Astrocyte of the cerebellum (primary cell): ENCODE measurements around the gene SRPK2.
A peak's percentile ranks its signal among the peaks of the same experiment; 100 is the strongest.
"Not testable (repeated sequence)": the region's sequence is repeated elsewhere in the genome, so short reads cannot be mapped to it uniquely, and the experiment has no call there.

Source experiments
- DNase-seq: peaks from one replicate; pipeline ENCODE4 v3.0.0-alpha.2; 2011; ENCODE audit warnings: low read depth
- H3K4me3 ChIP-seq: 2 replicates; pipeline ENCODE4 v1.5.1; 2011; ENCODE audit warnings: mild to moderate bottlenecking, low read depth, low read length, moderate library complexity
- CTCF ChIP-seq: IDR thresholded peaks from 2 replicates; pipeline ENCODE4 v1.5.1; 2012; ENCODE audit warnings: low read length, low read depth, moderate library complexity, mild to moderate bottlenecking; ENCODE audit errors: missing control alignments
- in situ Hi-C: cut with HindIII; loops from 2 replicates; pipeline ENCODE4 v1.10.0; 2017; ENCODE audit warnings: low sequenced_read_pairs

Gene SRPK2

DNA sequence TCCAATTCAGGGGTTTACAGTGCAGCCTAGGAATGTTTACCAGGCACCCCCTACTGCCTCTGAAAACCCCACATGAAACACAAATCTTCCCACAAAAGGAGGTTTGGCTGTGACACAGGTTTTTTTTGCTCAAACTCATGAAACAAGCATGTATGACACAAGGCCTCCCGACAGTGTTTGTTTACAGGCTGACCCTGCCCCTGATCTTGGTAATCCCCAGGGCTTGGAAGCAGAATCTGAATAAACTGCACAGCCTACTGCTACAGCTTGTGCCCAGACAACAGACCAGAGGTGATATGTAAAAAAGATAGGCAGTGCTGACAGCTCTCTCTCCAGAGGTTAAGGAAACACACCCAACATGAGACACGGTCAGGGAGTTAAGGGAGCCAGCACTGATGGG, 190.5 kb downstream of the SRPK2 start:
- in situ Hi-C loops = no loop called here
- peak; percentile 98 for DNase-seq
- no peak overlapping the region for H3K4me3 ChIP-seq
- TF ChIP-seq CTCF = no peak

GRCh38 chr7:105196473-105196872, 192.2 kb downstream of the SRPK2 start:
- in situ Hi-C loops = no loop called here
- H3K4me3 ChIP-seq = no peak overlapping the region
- DNase-seq = peak; percentile 26
- no peak for TF ChIP-seq CTCF

GRCh38 chr7:105195891-105196290, 192.8 kb downstream of the SRPK2 start:
- no peak for TF ChIP-seq CTCF
- no peak for DNase-seq
- in situ Hi-C loops = no loop called here
- H3K4me3 ChIP-seq = no peak overlapping the region

- H3K4me3 ChIP-seq, in situ Hi-C loops, DNase-seq: not testable (repeated sequence)
Observed at GRCh38 chr7:105194959-105195358, 193.8 kb downstream of the SRPK2 start.

DNA sequence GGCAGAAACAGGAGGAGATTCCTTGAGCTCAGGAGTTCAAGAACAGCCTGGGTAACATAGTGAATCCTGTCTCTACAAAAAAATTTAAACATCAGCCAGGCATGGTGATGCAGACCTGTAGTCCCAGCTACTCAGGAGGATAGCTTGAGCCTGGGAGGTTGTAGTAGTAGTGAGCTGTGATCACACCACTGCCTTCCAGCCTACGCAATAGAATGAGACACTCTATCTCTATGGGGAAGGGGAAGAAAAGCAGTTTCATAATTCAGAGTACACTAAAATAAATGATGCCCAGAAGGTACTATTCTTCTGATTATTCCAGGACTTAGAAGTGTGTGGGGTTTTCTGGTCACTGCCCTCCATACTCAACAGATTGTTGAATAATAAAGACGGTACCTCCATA, 197.4 kb downstream of the SRPK2 start:
- no peak for DNase-seq
- TF ChIP-seq CTCF = no peak
- in situ Hi-C loops = no loop called here

DNA sequence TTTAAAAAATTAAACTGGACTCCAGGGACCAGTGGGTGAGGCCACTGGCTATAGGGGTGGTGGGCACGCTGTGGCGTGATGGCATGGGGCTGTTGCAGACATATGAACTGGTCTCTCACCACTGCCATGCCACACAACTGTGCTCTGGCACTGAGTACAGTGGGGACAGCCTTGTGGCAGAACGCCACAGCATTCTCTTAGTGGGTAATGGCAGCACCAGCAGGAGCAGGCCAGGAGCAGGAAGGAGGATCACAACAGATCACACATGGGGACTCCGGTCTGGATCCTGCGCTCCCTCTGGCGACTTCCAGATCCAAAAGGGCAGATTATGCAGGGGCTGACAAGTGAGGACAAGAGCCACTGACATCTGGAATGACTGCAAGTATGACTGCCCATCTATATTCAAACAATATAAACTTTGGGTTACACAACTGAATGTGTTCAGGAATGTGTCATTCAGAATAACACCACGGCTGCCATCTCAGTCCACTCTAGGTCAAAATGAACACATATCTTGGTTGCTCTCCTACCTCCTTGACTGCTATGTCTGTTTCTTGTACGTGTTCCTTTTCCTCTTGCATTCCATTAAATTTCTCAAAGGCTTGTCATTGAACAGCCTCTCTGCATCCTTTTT, 198.7 kb downstream of the SRPK2 start:
- H3K4me3 ChIP-seq = no peak overlapping the region
- DNase-seq = no peak
- no peak for TF ChIP-seq CTCF
- in situ Hi-C loops = no loop called here

More for the DNA sequence above, 197.4 kb downstream of the SRPK2 start:
- H3K4me3 ChIP-seq = no peak overlapping the region

GRCh38 chr7:105188201-105188600, 200.5 kb downstream of the SRPK2 start:
- in situ Hi-C loops = no loop called here
- DNase-seq = no peak
- TF ChIP-seq CTCF = no peak
- H3K4me3 ChIP-seq = no peak overlapping the region
